Left kidney (tissue), 2 donors: ENCODE data around the gene NECTIN1. TPM values are rescaled to one million over a fixed set of nuclear protein-coding genes. Genes with fewer than 3 reads are reported as not detected.

ENCODE experiments used
- DNase-seq: peaks from one replicate; pipeline ENCODE4 v3.0.0-alpha.2; 2013
- polyA plus RNA-seq: library from polyadenylated mRNA; unstranded; fragments of 120-200 nt; gene quantifications from one replicate; pipeline ENCODE4 v1.2.1, GENCODE V29; 2013; ENCODE audit not compliant: insufficient read length

NECTIN1 gene
- polyA plus RNA-seq, 1 donor, result 41.0 TPM

GRCh38 chr11:119756169-119756865 is 27.3 kb upstream of the NECTIN1 start:
- DNase-seq, result no peak

- no peak for DNase-seq
Observed at GRCh38 chr11:119755356-119756071, 26.5 kb upstream of the NECTIN1 start.

GRCh38 chr11:119754656-119755355 is 25.8 kb upstream of the NECTIN1 start:
- no peak for DNase-seq

- no peak for DNase-seq
Observed at GRCh38 chr11:119754199-119754598, 25.2 kb upstream of the NECTIN1 start.

GRCh38 chr11:119752946-119753345 is 23.9 kb upstream of the NECTIN1 start:
- no peak for DNase-seq

GRCh38 chr11:119752345-119752871 is 23.4 kb upstream of the NECTIN1 start:
- DNase-seq, result no peak

- DNase-seq, result no peak
Observed at GRCh38 chr11:119750056-119750455, 21.1 kb upstream of the NECTIN1 start.

- DNase-seq, result no peak
Observed at GRCh38 chr11:119749006-119749565, 20.1 kb upstream of the NECTIN1 start.

- no peak for DNase-seq
Observed at GRCh38 chr11:119747868-119748660, 19.1 kb upstream of the NECTIN1 start.

- no peak for DNase-seq
Observed at GRCh38 chr11:119745776-119746535, 17.0 kb upstream of the NECTIN1 start.

GRCh38 chr11:119745112-119745511 is 16.1 kb upstream of the NECTIN1 start:
- no peak for DNase-seq

GRCh38 chr11:119744577-119744976 is 15.6 kb upstream of the NECTIN1 start:
- DNase-seq, result no peak

- no peak for DNase-seq
Observed at GRCh38 chr11:119743006-119743405, 14.0 kb upstream of the NECTIN1 start.

- DNase-seq, result no peak
Observed at GRCh38 chr11:119742263-119742861, 13.4 kb upstream of the NECTIN1 start.

- DNase-seq, result no peak
Observed at GRCh38 chr11:119741369-119742262, 12.6 kb upstream of the NECTIN1 start.

- no peak for DNase-seq
Observed at GRCh38 chr11:119739975-119740374, 11.0 kb upstream of the NECTIN1 start.

GRCh38 chr11:119739021-119739703 is 10.2 kb upstream of the NECTIN1 start:
- peak; percentile 88 for DNase-seq

- no peak for DNase-seq
Observed at GRCh38 chr11:119738059-119738439, 9.0 kb upstream of the NECTIN1 start.
